ENCODE measurements around the gene ADCY7.

The ADCY7 gene

GRCh38 chr16:50313596-50314478 lies 47.5 kb downstream of the ADCY7 start:
- DNase-seq (ENCODE audit: low spot score) = peak; percentile 45

DNA sequence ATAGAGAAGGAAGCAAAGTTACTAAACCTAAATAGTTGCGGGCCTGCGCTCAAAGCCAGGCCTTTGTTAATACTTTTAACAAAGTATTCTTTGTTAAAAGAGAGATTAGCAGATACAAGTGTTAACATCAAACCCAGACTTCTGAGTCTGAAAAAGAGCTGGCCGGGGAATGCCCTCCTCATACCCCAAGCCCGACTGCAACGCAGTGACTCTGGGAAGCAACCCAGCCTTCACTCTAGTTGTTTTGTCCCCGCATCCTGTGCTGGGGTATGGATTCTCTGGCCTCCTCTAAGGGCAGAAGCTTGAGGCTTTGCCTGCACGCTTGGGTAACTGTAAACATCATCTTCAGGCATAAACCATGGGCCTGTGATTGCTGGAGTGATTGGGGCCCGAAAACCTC lies 48.3 kb downstream of the ADCY7 start:
- no peak for DNase-seq (ENCODE audit: low spot score)

DNA sequence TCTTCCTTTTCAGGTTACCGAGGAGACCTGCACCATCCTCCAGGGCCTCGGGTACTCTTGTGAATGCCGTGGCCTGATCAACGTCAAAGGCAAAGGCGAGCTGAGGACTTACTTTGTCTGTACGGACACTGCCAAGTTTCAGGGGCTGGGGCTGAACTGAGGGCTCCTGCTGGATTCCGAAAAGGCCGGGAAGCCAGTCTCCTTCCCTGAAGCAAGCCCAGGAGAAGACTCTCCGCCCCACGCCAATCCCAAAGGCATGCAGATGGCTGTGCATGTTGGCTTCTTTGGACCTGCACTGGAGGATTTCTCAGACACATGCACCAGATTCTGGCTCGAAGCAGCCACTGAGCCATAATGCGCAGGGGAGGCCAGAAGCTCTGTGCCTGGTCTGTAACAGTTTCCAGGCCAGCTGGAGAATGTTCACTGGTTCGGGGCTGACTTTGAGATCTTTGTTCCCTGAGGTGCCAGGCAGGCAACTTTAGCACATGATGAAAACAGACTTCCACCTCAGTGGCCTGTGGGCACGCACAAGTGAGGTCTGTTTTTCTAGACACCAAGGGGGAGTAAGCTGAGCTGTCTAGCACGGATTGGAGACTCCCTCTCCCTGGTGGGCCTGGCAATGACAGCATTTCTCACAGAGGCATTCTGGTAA lies 49.1 kb downstream of the ADCY7 start:
- no peak for DNase-seq (ENCODE audit: low spot score)

DNA sequence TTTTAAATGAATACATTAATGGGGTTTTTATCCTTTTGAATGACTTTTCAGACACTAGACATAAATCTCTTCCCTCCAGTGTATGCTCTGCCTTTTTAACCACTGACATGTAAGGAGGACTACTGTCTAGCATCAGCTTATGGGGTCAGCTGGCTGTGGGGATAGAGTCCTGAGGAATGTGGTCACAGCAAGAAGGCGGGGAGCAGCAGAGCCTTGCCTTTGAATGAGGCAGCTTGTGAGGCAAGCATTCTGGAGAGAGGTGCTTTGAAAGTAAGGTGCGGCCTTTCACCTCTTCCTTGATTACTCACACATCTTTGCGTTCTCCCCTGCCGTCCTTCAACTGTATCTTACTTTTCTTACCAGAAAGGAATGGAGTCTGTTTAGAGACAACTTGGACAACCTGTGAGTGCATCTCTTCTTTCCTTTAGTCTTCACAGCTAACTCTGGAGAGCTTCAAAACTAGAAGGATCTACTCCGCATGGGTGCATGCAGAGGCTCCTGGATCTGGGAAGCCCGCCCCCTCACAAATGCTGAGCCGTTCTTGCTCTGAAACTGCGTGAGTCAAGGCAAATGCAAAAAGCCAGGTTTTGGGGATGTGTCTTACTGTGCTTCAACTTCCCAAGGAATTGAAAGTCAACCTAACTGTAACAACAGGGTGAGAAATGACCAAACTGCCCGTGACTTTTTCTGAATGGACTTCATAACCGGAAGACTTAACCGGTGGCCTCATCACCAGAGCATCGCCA lies 49.9 kb downstream of the ADCY7 start:
- DNase-seq (ENCODE audit: low spot score) = no peak

- DNase-seq (ENCODE audit: low spot score) = no peak
Observed at GRCh38 chr16:50316848-50317630, 50.7 kb downstream of the ADCY7 start.

DNA sequence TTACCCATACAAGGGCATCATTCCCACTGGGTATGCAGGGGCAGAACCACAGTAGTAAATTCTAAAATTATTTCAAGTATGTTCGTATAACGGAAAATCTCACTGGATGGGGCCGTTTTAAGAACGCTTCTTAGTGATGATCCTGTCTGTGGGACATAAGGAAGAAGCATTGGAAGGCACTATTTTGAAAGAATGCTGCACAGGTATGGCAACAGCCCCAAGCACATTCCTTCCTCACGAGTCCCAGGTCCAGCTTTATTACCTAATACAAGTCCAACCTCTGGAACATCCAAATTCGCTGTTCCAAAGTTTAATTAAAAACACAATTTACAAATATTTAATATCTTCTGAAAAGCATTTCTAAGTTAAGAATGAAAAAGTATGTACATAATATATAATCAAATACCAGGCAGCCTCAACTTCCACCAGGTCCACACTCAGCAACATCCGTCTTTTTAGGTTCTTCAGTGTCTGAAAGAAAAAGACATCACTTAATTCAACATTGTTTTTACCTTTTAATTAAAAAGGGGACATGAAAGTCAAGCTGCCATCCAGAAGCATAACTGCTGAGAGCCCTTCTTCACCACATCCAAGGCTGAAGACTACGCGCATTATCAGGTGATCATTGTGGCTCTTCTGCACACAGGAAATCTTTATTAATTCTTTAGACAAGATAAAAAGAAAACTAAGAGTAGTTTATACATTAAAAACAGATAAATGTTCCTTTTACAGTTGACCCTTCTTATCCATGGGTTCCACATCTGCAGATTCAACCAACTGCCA lies 52.6 kb downstream of the ADCY7 start:
- DNase-seq (ENCODE audit: low spot score) = no peak

DNA sequence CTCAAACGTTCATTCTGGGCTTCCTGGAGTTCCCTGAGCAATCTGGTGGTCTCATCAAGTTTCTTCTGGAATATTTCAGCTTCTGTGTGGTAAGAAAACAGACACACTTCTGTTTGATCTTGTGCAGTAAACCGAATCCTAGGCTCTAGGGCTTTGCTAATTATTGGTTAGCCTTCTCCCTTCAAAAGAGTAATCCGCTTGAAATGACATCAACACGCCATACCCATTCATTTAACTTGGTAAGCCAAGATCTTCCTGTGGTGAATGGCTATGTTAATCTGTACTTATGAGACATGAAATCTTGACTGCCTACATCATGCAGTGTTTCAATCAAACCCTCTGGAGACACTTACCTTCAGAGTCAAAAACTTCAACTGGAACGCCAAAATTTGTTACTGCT lies 54.0 kb downstream of the ADCY7 start:
- no peak for DNase-seq (ENCODE audit: low spot score)

DNA sequence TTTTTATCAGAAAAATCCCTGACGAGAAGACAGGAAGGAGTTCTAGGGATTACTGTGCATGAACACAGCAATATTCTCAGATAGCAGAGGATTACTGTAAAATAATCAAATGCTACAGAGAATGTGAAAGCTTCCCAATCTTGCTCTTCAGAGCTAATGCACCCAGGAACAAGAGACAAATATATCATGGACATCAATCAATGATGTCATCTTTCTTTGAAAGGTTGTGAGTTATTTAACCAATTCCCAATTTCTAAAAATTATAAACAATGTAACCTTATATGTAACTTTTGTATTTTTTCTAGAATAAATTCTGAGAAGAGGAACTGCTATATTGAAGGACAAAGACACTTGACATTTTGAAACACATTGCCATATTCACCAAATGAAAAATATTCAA lies 56.0 kb downstream of the ADCY7 start:
- no peak for DNase-seq (ENCODE audit: low spot score)

DNA sequence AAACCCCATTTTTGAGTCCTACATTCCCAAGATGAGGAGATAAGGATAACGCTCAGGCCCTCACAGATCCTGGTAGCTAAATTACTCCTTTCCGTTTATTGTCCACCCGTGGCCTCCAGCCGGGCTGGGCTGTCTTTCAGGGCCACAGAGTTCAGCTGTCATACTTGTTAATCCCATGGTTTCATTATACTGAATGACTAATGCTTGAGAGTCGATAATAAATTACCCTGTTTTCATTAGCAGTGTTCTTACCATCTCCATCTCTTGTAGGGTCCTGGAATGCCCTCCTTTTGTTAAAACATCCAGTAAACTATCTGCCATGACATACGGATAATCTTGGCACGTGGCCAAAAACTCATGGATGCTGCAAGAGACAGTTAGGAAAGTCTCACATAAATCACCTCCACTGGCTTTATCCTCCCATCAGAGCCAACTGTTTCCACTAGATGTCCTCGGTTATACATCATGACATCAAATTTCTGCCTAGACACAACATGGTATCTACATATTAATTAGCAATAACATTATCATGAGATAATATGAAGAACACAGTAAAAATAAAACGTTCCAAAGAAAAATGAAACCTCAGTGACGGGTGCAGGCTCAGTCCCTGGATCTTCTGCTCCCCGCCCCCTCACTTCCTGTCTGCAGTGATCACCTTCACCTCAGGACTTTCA lies 57.1 kb downstream of the ADCY7 start:
- DNase-seq (ENCODE audit: low spot score) = peak; percentile 30

- DNase-seq (ENCODE audit: low spot score) = no peak
Observed at GRCh38 chr16:50324345-50324744, 58.0 kb downstream of the ADCY7 start.

GRCh38 chr16:50326264-50326663 lies 59.9 kb downstream of the ADCY7 start:
- no peak for DNase-seq (ENCODE audit: low spot score)

- peak; percentile 86 for DNase-seq (ENCODE audit: low spot score)
Observed at GRCh38 chr16:50326835-50327465, 60.6 kb downstream of the ADCY7 start.

DNA sequence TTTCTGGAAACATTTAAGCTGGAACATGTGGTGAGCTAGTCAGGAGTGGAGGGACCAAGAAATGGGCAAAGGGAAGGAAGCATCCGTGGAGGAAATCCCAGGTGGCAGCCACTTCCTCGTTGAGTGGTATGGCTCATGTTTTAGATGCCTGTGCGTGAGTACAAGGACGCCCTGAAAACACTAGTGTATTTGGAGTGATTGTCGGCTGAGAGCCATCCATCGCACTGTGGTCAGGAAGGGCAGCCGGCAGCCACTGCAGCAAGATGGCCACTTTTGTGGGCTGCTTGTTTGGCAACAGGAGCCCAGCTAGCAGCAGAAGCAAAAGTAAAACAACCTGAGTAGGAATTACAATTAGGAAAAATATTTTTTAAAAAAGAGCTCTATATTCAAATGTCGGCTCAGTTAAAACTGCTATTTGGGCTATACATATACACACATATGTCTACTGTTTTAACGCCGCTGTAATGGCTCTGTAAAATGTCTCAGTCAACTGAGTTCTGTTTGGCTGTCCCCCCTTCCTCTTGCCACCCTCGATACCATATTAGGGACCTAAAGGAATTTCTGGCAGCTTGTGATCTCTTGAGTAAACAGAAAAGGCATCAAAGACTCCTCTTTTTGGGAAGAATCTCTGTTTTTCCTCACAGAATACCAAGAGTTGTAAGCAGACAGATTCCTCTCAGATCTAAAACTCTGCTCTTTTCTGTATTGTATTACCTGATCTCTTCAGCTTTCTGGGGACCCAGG lies 63.3 kb downstream of the ADCY7 start:
- no peak for DNase-seq (ENCODE audit: low spot score)

- no peak for DNase-seq (ENCODE audit: low spot score)
Observed at GRCh38 chr16:50331570-50331969, 65.2 kb downstream of the ADCY7 start.

DNA sequence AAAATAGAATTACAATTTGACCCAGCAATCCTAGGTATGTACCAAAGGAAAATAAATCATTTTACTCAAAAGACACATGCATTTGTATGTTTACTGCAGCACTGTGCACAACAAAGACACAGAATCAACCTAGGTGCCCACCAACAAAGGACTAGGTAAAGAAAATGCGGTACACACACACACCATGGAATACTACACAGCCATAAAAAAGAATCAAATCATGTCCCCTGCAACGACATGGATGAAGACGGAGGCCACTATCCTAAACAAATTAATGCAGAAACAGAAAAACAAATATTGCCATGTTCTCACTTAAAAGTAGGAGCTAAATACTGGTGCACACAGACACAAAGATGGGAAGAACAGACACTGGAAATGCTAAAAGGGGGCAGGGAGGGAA lies 66.2 kb downstream of the ADCY7 start:
- no peak for DNase-seq (ENCODE audit: low spot score)

DNA sequence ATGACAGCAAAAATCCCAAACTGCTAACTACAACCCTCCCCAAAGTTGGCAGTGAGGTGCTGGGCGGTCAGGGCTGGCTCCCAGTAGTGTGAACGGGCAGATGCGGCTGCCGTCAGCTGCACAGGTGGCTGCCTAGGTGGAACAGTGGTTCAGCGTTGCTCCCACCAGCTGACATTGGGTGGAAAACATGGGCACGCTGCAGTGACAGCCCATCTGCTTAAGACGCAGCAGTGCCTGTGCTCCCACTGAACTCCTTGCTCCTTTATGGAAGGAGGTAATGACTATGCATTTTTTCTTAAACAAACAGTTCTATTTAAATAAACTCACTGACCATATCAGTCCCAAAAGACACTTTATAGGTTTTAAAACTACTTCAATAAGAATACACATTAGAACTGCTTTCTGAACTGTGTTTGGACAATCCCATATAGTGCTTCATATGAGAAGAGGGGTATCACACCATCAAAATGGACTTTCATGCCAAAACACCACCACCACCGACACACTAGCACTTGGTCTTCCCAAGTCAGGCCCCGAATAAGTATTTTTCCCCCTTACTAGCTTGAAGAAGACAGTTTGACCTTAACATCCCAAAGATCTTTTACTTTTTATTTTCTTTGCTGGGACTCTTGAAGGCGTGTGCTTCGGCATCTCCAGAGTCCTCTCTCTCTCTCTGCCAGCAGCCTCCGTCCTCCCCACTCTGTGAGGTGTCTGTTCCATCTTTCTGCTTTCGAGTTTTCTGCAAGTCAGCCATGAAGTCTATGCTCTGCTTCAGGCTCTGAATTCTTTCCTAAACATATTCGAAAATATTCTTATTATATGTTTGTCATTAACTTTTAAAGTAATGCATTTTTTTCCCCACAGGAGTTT lies 68.0 kb downstream of the ADCY7 start:
- DNase-seq (ENCODE audit: low spot score) = no peak

- DNase-seq (ENCODE audit: low spot score) = peak; percentile 86
Observed at GRCh38 chr16:50335196-50335958, 69.0 kb downstream of the ADCY7 start.

- no peak for DNase-seq (ENCODE audit: low spot score)
Observed at GRCh38 chr16:50336884-50337283, 70.5 kb downstream of the ADCY7 start.

Data from activated CD4-positive, alpha-beta T cell treated with anti-CD3 and anti-CD28 coated beads, Interleukin-2, Interleukin-4, amounts not matched to agents 100 ng/mL and 50 ng/mL, durations not matched to agents 16 hours and 8 hours (primary cell).